ENCODE results near the gene ATG101. TPM values are rescaled to one million over a fixed set of nuclear protein-coding genes. Genes with fewer than 3 reads are reported as not detected.

The ATG101 gene
- total RNA-seq, 4 donors from 2014 or later: 39.5 to 76.1 (median 56.5) TPM

DNA sequence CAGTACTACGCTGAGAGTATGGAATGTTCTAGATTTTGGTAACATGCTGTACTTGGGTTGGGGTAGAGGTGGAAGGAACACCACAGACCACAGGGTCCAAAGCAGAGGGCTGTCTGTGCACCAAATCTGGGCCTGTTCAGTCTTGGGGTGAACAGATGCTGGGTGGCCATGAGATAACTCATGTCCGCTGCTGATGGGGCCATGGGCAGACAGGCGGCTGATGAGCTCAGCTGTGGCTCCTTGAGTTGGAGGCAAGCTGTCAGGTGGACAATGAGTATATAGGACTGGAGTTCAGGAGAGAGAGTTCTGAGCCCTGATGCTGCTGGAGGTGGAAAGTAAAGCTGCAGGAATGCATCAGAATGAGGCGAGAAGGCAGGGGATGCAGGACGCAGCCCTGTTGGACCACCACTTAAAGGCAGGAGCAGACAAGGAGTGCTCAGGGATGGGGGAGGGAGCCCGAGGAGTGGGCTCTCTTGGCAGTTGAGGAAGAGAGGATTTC lies 16.0 kb downstream of the ATG101 start:
- Histone ChIP-seq H3K9me3 (no peaks in the 10 kb centered on the region), H3K4me1 (peaks cover 22% of the 10 kb centered on the region), H3K36me3 (no peaks in the 10 kb centered on the region), H3K4me3 (no peak overlapping the region), H3K27ac (no peak overlapping the region), H3K27me3 (peaks cover 40% of the 10 kb centered on the region)
- DNase-seq (ENCODE audit: low spot score in 2 of 2): peak in 1 of 2 donors; percentile 74
- 92% methylated on average over 6 of the region's 6 CpGs for WGBS
- no peak for TF ChIP-seq EP300 (IDR thresholded peaks at IDR 0.05)
- no peak for TF ChIP-seq POLR2AphosphoS5 (IDR thresholded peaks at IDR 0.05)
- TF ChIP-seq, protein P1, sequence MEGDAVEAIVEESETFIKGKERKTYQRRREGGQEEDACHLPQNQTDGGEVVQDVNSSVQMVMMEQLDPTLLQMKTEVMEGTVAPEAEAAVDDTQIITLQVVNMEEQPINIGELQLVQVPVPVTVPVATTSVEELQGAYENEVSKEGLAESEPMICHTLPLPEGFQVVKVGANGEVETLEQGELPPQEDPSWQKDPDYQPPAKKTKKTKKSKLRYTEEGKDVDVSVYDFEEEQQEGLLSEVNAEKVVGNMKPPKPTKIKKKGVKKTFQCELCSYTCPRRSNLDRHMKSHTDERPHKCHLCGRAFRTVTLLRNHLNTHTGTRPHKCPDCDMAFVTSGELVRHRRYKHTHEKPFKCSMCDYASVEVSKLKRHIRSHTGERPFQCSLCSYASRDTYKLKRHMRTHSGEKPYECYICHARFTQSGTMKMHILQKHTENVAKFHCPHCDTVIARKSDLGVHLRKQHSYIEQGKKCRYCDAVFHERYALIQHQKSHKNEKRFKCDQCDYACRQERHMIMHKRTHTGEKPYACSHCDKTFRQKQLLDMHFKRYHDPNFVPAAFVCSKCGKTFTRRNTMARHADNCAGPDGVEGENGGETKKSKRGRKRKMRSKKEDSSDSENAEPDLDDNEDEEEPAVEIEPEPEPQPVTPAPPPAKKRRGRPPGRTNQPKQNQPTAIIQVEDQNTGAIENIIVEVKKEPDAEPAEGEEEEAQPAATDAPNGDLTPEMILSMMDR (IDR thresholded peaks at IDR 0.05): no peak
- no peak for TF ChIP-seq POLR2A (IDR thresholded peaks at IDR 0.05)

DNA sequence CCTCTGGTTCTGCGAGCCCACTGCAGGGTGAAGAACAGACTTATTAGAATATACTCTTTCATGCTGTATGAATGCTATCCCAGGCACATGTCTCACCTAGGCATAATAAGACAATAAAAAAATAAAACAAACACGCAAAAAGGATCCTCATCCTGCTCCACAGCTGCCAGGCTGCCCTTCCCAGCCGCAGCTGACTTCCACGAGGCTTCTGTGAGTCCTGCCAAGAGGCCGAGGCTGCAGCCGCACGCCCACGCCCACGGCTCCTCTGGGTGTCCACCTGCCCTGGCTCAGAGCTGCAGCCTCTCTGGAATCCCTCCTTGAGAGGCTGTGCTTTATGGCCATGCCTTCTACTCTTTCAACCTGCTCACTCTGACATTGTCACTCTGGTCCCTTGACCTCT lies 16.6 kb downstream of the ATG101 start:
- 23% methylated on average over 5 of the region's 9 CpGs for WGBS
- no peak for DNase-seq (ENCODE audit: low spot score in 2 of 2)
- no peaks in the 10 kb centered on the region for H3K36me3 ChIP-seq

DNA sequence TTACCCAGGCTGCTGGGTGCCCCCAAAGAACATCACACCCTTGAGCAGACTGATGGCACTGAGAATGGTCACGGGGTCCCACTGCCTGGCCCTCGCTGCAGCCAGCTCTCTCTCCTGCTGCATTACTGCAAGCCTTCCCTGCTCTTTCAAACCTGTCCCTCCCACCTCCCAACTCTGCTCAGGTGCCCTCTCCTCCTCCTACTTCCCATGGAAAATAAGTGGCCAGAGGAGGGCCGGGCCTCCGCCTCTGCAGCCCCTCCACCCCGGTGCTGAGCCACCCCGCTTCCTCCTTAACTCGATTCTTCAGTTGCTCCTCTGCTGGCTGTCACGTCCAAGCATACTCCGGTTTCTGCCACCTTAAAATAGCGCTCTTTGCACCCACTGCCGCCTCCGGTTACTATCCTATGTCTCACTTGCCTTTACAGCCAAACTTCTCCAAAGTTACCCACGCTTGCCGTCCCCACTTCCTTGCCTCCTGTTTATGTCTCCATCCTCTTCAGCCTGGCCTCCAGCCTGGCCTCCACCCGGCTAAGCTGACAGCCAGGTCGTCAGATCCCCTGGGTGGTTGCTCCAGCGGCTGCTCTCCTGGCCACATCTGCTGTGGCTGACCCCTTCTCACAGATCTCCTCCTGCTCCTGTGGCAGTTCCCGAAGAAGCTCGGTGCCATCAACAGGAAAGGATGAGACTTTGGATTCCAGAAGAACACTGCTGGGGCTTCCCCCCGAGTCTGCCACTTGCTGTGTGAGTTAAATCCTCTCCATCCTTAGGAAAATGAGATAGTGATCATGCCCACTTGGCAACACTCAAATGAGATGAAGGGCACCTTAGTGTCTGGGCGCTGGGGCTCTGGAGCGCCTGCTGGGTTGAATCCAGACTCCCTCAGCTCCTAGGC lies 17.4 kb downstream of the ATG101 start:
- no peak for DNase-seq (ENCODE audit: low spot score in 2 of 2)
- Histone ChIP-seq H3K9me3 (no peaks in the 10 kb centered on the region), H3K27ac (no peak overlapping the region), H3K36me3 (no peaks in the 10 kb centered on the region), H3K27me3 (peaks cover 45% of the 10 kb centered on the region), H3K4me1 (peaks cover 11% of the 10 kb centered on the region), H3K4me3 (no peak overlapping the region)
- no peak for TF ChIP-seq POLR2A (IDR thresholded peaks at IDR 0.05)
- no peak for TF ChIP-seq POLR2AphosphoS5 (IDR thresholded peaks at IDR 0.05)
- TF ChIP-seq, protein P1 (IDR thresholded peaks at IDR 0.05): no peak
- no peak for TF ChIP-seq EP300 (IDR thresholded peaks at IDR 0.05)
- WGBS: 65% methylated on average over 22 of the region's 22 CpGs

More for the DNA sequence above, 16.6 kb downstream of the ATG101 start:
- no peaks in the 10 kb centered on the region for H3K9me3 ChIP-seq
- TF ChIP-seq, protein P1 (IDR thresholded peaks at IDR 0.05): no peak
- TF ChIP-seq POLR2A (IDR thresholded peaks at IDR 0.05) (no peak), EP300 (IDR thresholded peaks at IDR 0.05) (no peak), POLR2AphosphoS5 (IDR thresholded peaks at IDR 0.05) (no peak)
- H3K27ac ChIP-seq: no peak overlapping the region
- H3K4me1 ChIP-seq: peaks cover 18% of the 10 kb centered on the region
- H3K27me3 ChIP-seq: peaks cover 45% of the 10 kb centered on the region
- H3K4me3 ChIP-seq: no peak overlapping the region

DNA sequence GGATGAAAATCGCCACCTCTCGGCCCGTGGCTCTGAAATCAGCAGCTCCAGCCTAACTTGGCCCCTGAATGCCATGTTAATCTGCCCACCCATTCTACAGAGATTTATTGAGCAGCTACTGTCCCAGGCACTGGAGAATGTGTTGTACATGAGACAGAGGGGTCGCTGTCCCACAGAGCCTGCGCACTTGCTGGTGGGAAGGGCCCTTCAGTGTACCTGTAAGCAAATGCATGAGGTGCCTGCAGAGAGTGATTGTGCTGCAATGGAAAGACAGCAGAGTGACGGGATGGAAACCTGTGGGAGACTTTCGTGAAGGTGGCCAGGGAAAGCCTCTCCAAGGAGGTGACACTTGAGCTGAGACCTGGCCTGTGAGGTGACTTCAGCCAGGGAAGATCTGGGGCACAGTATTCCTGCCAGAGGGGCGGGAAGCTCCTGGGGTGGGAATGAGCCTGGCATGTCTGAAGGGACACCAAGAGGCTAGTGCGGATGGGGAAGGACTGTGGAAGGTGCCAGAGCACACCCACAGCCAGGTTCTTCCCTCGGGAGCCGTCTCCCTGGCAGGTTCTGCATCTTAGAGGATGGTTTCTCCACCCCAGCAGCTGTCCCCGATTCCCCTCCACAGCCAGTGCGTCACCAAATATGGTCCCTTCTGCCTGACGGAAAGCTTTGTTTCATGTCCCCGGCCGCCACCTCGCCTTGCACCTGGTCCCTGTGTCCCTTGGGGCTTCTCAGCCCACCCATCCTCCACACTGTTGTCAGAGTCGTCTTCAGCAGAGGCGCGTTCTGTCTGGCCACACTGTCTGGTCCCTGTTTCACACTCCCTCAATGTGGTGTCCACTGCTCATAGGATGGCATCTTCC lies 18.4 kb downstream of the ATG101 start:
- Histone ChIP-seq H3K27me3 (peaks cover 45% of the 10 kb centered on the region), H3K4me1 (peaks cover 3% of the 10 kb centered on the region), H3K27ac (no peak overlapping the region), H3K36me3 (no peaks in the 10 kb centered on the region), H3K9me3 (no peaks in the 10 kb centered on the region), H3K4me3 (no peak overlapping the region)
- 68% methylated on average over 19 of the region's 20 CpGs for WGBS
- DNase-seq (ENCODE audit: low spot score in 2 of 2): no peak
- no peak for TF ChIP-seq EP300 (IDR thresholded peaks at IDR 0.05)
- TF ChIP-seq POLR2A (IDR thresholded peaks at IDR 0.05): no peak
- TF ChIP-seq POLR2AphosphoS5 (IDR thresholded peaks at IDR 0.05): no peak
- TF ChIP-seq, protein P1 (IDR thresholded peaks at IDR 0.05): no peak

All from suprapubic skin (tissue), 4 donors.